Liver (tissue), 9 donors: ENCODE measurements around the gene IL1RL1. TPM values are rescaled to one million over a fixed set of nuclear protein-coding genes. Genes with fewer than 3 reads are reported as not detected.

Experiments used
- DNase-seq: peaks from one replicate; pipeline ENCODE4 v3.0.0-alpha.2; 2017; ENCODE audit warnings: low spot score
- H3K27ac ChIP-seq, 2 donors: one replicate each; pipeline ENCODE4 v1.7.0; 2013; ENCODE audit warnings: inconsistent platforms in 2 of 2, low read length in 2 of 2, control low read depth in 1 of 2, low read depth in 1 of 2, mild to moderate bottlenecking in 1 of 2
- H3K27me3 ChIP-seq, 4 donors: one replicate each; pipeline versions ENCODE4 v1.6.1 to v1.7.0; 2013; ENCODE audit warnings: low read length in 3 of 4, inconsistent platforms in 1 of 4, mild to moderate bottlenecking in 1 of 4, moderate library complexity in 1 of 4; ENCODE audit not compliant: control insufficient read depth in 4 of 4, insufficient read depth in 4 of 4
- H3K36me3 ChIP-seq, 4 donors: one replicate each; pipeline versions ENCODE4 v1.6.1 to v1.7.0; 2013; ENCODE audit warnings: low read length in 3 of 4, mild to moderate bottlenecking in 3 of 4, low read depth in 1 of 4, moderate library complexity in 1 of 4; ENCODE audit not compliant: control insufficient read depth in 4 of 4, insufficient read depth in 3 of 4
- H3K4me1 ChIP-seq, 4 donors: one replicate each; pipeline versions ENCODE4 v1.6.1 to v1.7.0; 2013; ENCODE audit warnings: low read length in 3 of 4, mild to moderate bottlenecking in 3 of 4, moderate library complexity in 1 of 4; ENCODE audit not compliant: control insufficient read depth in 4 of 4, insufficient read depth in 4 of 4
- H3K4me3 ChIP-seq, 3 donors: one replicate each; pipeline versions ENCODE4 v1.6.1 to v1.7.0; 2013; ENCODE audit warnings: low read length in 3 of 3, control low read depth in 1 of 3, low read depth in 1 of 3, mild to moderate bottlenecking in 1 of 3
- H3K9ac ChIP-seq, 2 donors: one replicate each; pipeline ENCODE4 v1.7.0; 2013; ENCODE audit warnings: low read length in 2 of 2, mild to moderate bottlenecking in 2 of 2, moderate library complexity in 2 of 2, control low read depth in 1 of 2, low read depth in 1 of 2
- H3K9me3 ChIP-seq, 4 donors: one replicate each; pipeline versions ENCODE4 v1.6.1 to v1.7.0; 2013; ENCODE audit warnings: low read length in 3 of 4; ENCODE audit not compliant: control insufficient read depth in 4 of 4
- EGR1 ChIP-seq, 2 donors: IDR thresholded peaks; 2 replicates each; pipeline ENCODE4 v1.6.1; 2016 to 2018; ENCODE audit warnings: antibody characterized with exemption in 2 of 2, low read depth in 2 of 2
- FOXA1 ChIP-seq: IDR thresholded peaks from 2 replicates; pipeline ENCODE4 v1.6.1; 2016; ENCODE audit warnings: antibody characterized with exemption
- FOXA2 ChIP-seq: IDR thresholded peaks from 2 replicates; pipeline ENCODE4 v1.6.1; 2016; ENCODE audit warnings: antibody characterized with exemption
- GABPA ChIP-seq, 2 donors: IDR thresholded peaks in 1 of 2; conservative IDR thresholded peaks in 1 of 2; 2 replicates each; pipeline ENCODE4 v1.6.1; 2016; ENCODE audit warnings: antibody characterized with exemption in 2 of 2, mild to moderate bottlenecking in 1 of 2, moderate library complexity in 1 of 2
- HNF4A ChIP-seq, 2 donors: conservative IDR thresholded peaks; 2 replicates each; pipeline ENCODE4 v1.6.1; 2016; ENCODE audit warnings: antibody characterized with exemption in 2 of 2, mild to moderate bottlenecking in 2 of 2
- HNF4G ChIP-seq: IDR thresholded peaks from 2 replicates; pipeline ENCODE4 v1.6.1; 2016; ENCODE audit warnings: antibody characterized with exemption
- JUND ChIP-seq, 2 donors: IDR thresholded peaks; 2 replicates each; pipeline ENCODE4 v1.6.1; 2016; ENCODE audit warnings: antibody characterized with exemption in 2 of 2
- NR2F2 ChIP-seq: IDR thresholded peaks from 2 replicates; pipeline ENCODE4 v1.6.1; 2016; ENCODE audit warnings: antibody characterized with exemption
- RAD21 ChIP-seq, 2 donors: IDR thresholded peaks; 2 replicates each; pipeline ENCODE4 v1.6.1; 2016; ENCODE audit warnings: antibody characterized with exemption in 2 of 2, mild to moderate bottlenecking in 2 of 2
- RXRA ChIP-seq, 2 donors: IDR thresholded peaks; 2 replicates each; pipeline ENCODE4 v1.6.1; 2017 to 2018; ENCODE audit warnings: antibody characterized with exemption in 2 of 2, mild to moderate bottlenecking in 1 of 2
- SP1 ChIP-seq: IDR thresholded peaks from 2 replicates; pipeline ENCODE4 v1.6.1; 2018; ENCODE audit warnings: antibody characterized with exemption, mild to moderate bottlenecking
- TAF1 ChIP-seq: conservative IDR thresholded peaks from 2 replicates; pipeline ENCODE4 v1.6.1; 2016; ENCODE audit warnings: antibody characterized with exemption, mild to moderate bottlenecking
- YY1 ChIP-seq: IDR thresholded peaks from 2 replicates; pipeline ENCODE4 v1.6.1; 2016; ENCODE audit warnings: antibody characterized with exemption, mild to moderate bottlenecking
- WGBS: extraction: QIAGEN DNeasy Blood & Tissue Kit; methylation state at CpG from one replicate; pipeline ENCODE4 v1.1.7; 2013; 5-methylcytosine and 5-hydroxymethylcytosine counted together
- polyA plus RNA-seq, 2 donors: library from polyadenylated mRNA; stranded (reverse) in 1 of 2; unstranded in 1 of 2; fragments of 200-250 nt in 1 of 2; fragments of >200 nt in 1 of 2; fragmentation: Nextera tagmentation in 1 of 2; extraction: Ambion mirVana in 1 of 2; gene quantifications; one replicate each; pipeline versions ENCODE4 v1.2.1 to v1.2.3, GENCODE V29; 2013 to 2015
- total RNA-seq, 2 donors: library from RNA; depleted of rRNA; stranded (reverse); fragments of >200 nt; gene quantifications; one replicate each; pipeline ENCODE4 v1.2.3, GENCODE V29; 2014
- TF ChIP-seq, protein P1 (sequence below): IDR thresholded peaks from 2 replicates; pipeline ENCODE4 v1.6.1; 2016; ENCODE audit warnings: antibody characterized with exemption
- TF ChIP-seq, protein P2 (sequence below): fragments of 150-350 bp; IDR thresholded peaks from 2 replicates; pipeline ENCODE4 v1.5.1; 2017; ENCODE audit warnings: improper control_type of control experiment, low read depth, low read length; ENCODE audit not compliant: missing input control
- TF ChIP-seq, protein P3 (sequence below): IDR thresholded peaks from 2 replicates; pipeline ENCODE4 v1.6.1; 2016; ENCODE audit warnings: antibody characterized with exemption
- TF ChIP-seq, protein P4 (sequence below): IDR thresholded peaks from 2 replicates; pipeline ENCODE4 v1.6.1; 2016; ENCODE audit warnings: antibody characterized with exemption, mild to moderate bottlenecking
- TF ChIP-seq, protein P5 (sequence below): IDR thresholded peaks from 2 replicates; pipeline ENCODE4 v1.6.1; 2016; ENCODE audit warnings: antibody characterized with exemption
- donor health status: healthy.
- donor health status: healthy.
- donor health status: healthy.
- donor health status: healthy.
- donor health status: healthy.

The IL1RL1 gene
- total and polyA plus RNA-seq, 4 donors, result 0.75 to 6.2 (median 3.2) TPM

DNA sequence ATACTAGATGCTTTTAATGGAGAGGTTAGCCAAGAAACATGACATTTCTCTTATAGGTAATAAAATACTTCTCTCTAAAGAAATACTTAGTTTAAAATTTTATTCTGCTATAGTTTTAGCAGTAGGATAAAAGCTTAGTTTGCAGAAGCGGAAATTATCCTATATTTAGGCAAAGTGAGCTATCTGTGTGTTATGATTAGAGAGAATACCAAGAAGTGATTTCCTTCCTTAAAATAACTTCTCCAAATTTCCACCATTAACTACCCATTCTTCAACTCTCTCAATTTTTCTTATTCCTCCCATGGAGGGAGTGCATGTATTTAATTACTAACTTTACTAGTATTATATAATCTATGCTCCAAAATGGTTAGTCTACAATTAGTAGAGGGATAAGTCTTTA, 15.8 kb upstream of the IL1RL1 start:
- H3K27me3 ChIP-seq, result peaks cover 0 to 14% (median 0%) of the 10 kb centered on the region in 4 donors
- H3K4me1 ChIP-seq, result no peaks in the 10 kb centered on the region
- WGBS, result 65% methylated on average over 1 of the region's 1 CpG
- H3K27ac ChIP-seq, result no peak overlapping the region
- DNase-seq, result no peak
- TF ChIP-seq, protein P1, sequence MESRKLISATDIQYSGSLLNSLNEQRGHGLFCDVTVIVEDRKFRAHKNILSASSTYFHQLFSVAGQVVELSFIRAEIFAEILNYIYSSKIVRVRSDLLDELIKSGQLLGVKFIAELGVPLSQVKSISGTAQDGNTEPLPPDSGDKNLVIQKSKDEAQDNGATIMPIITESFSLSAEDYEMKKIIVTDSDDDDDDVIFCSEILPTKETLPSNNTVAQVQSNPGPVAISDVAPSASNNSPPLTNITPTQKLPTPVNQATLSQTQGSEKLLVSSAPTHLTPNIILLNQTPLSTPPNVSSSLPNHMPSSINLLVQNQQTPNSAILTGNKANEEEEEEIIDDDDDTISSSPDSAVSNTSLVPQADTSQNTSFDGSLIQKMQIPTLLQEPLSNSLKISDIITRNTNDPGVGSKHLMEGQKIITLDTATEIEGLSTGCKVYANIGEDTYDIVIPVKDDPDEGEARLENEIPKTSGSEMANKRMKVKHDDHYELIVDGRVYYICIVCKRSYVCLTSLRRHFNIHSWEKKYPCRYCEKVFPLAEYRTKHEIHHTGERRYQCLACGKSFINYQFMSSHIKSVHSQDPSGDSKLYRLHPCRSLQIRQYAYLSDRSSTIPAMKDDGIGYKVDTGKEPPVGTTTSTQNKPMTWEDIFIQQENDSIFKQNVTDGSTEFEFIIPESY, result no peak
- no peak for TF ChIP-seq SP1
- no peak for TF ChIP-seq YY1
- TF ChIP-seq, protein P2, sequence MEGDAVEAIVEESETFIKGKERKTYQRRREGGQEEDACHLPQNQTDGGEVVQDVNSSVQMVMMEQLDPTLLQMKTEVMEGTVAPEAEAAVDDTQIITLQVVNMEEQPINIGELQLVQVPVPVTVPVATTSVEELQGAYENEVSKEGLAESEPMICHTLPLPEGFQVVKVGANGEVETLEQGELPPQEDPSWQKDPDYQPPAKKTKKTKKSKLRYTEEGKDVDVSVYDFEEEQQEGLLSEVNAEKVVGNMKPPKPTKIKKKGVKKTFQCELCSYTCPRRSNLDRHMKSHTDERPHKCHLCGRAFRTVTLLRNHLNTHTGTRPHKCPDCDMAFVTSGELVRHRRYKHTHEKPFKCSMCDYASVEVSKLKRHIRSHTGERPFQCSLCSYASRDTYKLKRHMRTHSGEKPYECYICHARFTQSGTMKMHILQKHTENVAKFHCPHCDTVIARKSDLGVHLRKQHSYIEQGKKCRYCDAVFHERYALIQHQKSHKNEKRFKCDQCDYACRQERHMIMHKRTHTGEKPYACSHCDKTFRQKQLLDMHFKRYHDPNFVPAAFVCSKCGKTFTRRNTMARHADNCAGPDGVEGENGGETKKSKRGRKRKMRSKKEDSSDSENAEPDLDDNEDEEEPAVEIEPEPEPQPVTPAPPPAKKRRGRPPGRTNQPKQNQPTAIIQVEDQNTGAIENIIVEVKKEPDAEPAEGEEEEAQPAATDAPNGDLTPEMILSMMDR, result no peak
- no peak for TF ChIP-seq GABPA (IDR thresholded peaks at IDR 0.05 in 1 of 2, conservative IDR thresholded peaks at IDR 0.05 in 1 of 2)
- TF ChIP-seq HNF4G, result no peak
- no peak for TF ChIP-seq RXRA (IDR thresholded peaks at IDR 0.05)
- no peak for TF ChIP-seq TAF1
- TF ChIP-seq, protein P3, sequence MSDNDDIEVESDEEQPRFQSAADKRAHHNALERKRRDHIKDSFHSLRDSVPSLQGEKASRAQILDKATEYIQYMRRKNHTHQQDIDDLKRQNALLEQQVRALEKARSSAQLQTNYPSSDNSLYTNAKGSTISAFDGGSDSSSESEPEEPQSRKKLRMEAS, result no peak
- no peak for TF ChIP-seq JUND (IDR thresholded peaks at IDR 0.05)
- no peak for TF ChIP-seq EGR1 (IDR thresholded peaks at IDR 0.05; ENCODE audit: low read depth in 2 of 2)
- no peak for TF ChIP-seq FOXA1
- TF ChIP-seq, protein P4, sequence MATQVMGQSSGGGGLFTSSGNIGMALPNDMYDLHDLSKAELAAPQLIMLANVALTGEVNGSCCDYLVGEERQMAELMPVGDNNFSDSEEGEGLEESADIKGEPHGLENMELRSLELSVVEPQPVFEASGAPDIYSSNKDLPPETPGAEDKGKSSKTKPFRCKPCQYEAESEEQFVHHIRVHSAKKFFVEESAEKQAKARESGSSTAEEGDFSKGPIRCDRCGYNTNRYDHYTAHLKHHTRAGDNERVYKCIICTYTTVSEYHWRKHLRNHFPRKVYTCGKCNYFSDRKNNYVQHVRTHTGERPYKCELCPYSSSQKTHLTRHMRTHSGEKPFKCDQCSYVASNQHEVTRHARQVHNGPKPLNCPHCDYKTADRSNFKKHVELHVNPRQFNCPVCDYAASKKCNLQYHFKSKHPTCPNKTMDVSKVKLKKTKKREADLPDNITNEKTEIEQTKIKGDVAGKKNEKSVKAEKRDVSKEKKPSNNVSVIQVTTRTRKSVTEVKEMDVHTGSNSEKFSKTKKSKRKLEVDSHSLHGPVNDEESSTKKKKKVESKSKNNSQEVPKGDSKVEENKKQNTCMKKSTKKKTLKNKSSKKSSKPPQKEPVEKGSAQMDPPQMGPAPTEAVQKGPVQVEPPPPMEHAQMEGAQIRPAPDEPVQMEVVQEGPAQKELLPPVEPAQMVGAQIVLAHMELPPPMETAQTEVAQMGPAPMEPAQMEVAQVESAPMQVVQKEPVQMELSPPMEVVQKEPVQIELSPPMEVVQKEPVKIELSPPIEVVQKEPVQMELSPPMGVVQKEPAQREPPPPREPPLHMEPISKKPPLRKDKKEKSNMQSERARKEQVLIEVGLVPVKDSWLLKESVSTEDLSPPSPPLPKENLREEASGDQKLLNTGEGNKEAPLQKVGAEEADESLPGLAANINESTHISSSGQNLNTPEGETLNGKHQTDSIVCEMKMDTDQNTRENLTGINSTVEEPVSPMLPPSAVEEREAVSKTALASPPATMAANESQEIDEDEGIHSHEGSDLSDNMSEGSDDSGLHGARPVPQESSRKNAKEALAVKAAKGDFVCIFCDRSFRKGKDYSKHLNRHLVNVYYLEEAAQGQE, result no peak
- TF ChIP-seq FOXA2, result no peak
- TF ChIP-seq RAD21 (IDR thresholded peaks at IDR 0.05), result no peak
- no peak for TF ChIP-seq NR2F2
- TF ChIP-seq, protein P5, sequence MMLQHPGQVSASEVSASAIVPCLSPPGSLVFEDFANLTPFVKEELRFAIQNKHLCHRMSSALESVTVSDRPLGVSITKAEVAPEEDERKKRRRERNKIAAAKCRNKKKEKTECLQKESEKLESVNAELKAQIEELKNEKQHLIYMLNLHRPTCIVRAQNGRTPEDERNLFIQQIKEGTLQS, result no peak
- no peaks in the 10 kb centered on the region for H3K9me3 ChIP-seq
- no peak overlapping the region for H3K9ac ChIP-seq
- H3K4me3 ChIP-seq, result no peak overlapping the region
- H3K36me3 ChIP-seq, result no peaks in the 10 kb centered on the region

DNA sequence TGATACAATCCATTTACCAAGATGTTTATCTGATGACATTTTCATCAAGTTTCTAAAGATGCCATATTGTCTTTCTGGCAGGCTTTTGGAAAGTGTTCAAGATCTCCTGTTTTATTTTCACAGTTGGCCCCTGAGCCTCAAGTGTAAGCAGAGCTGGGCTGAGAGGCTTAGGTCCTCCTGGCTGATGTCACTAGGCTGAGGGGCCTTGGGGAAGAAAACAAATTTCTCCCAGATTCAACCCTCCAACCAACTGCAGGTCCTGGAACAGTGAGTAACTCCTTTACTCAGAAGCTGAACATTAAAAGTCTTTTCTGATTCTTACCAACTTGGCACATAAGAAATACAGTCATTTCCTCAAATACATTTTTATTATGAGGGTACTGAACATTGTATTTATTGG, 14.9 kb upstream of the IL1RL1 start:
- Histone ChIP-seq H3K36me3 (no peaks in the 10 kb centered on the region), H3K27ac (no peak overlapping the region), H3K27me3 (peaks cover 0 to 12% (median 0%) of the 10 kb centered on the region in 4 donors), H3K4me1 (no peaks in the 10 kb centered on the region), H3K9me3 (no peaks in the 10 kb centered on the region), H3K4me3 (no peak overlapping the region), H3K9ac (no peak overlapping the region)
- DNase-seq, result no peak
- TF ChIP-seq RXRA (IDR thresholded peaks at IDR 0.05) (no peak), YY1 (no peak), GABPA (IDR thresholded peaks at IDR 0.05 in 1 of 2, conservative IDR thresholded peaks at IDR 0.05 in 1 of 2) (no peak), NR2F2 (no peak), EGR1 (IDR thresholded peaks at IDR 0.05; ENCODE audit: low read depth in 2 of 2) (no peak), HNF4G (no peak), TAF1 (no peak), FOXA2 (no peak), HNF4A (conservative IDR thresholded peaks at IDR 0.05) (no peak), RAD21 (IDR thresholded peaks at IDR 0.05) (no peak)
- TF ChIP-seq, protein P1, result no peak
- TF ChIP-seq, protein P5, result no peak
- TF ChIP-seq, protein P4, result no peak
